H9 (cell line): ENCODE results near the gene CHPF2. TPM values are rescaled to one million over a fixed set of nuclear protein-coding genes. Genes with fewer than 3 reads are reported as not detected.

ENCODE experiments used
- DNase-seq: peaks from one replicate; pipeline ENCODE4 v3.0.0-alpha.2; 2017
- H2AFZ ChIP-seq: one replicate; pipeline ENCODE4 v1.6.1; 2013; ENCODE audit warnings: mild to moderate bottlenecking, low read length, control low read depth, moderate library complexity
- H2AK5ac ChIP-seq: 2 replicates; pipeline ENCODE4 v1.6.1; 2013; ENCODE audit warnings: low read length, control low read depth, mixed read lengths; ENCODE audit not compliant: insufficient read length
- H2BK120ac ChIP-seq: one replicate; pipeline ENCODE4 v1.6.1; 2013; ENCODE audit warnings: low read depth, mild to moderate bottlenecking, low read length, control low read depth, inconsistent platforms; ENCODE audit not compliant: poor library complexity, severe bottlenecking
- H2BK12ac ChIP-seq: 2 replicates; pipeline ENCODE4 v1.6.1; 2013; ENCODE audit warnings: low read length, control low read depth, mixed read lengths, low read depth; ENCODE audit not compliant: insufficient read length
- H2BK15ac ChIP-seq: 2 replicates; pipeline ENCODE4 v1.6.1; 2013; ENCODE audit warnings: low read depth, low read length, control low read depth
- H2BK20ac ChIP-seq: one replicate; pipeline ENCODE4 v1.6.1; 2013; ENCODE audit warnings: low read depth, mild to moderate bottlenecking, low read length, control low read depth, inconsistent platforms; ENCODE audit not compliant: poor library complexity, severe bottlenecking
- H2BK5ac ChIP-seq: 2 replicates; pipeline ENCODE4 v1.6.1; 2013; ENCODE audit warnings: low read length, control low read depth, mixed read lengths; ENCODE audit not compliant: insufficient read length
- H3K14ac ChIP-seq: 2 replicates; pipeline ENCODE4 v1.6.1; 2013; ENCODE audit warnings: low read length, control low read depth; ENCODE audit not compliant: insufficient read depth
- H3K18ac ChIP-seq: 2 replicates; pipeline ENCODE4 v1.6.1; 2013; ENCODE audit warnings: low read depth, mild to moderate bottlenecking, mixed read lengths, low read length, control low read depth; ENCODE audit not compliant: insufficient read length
- H3K23ac ChIP-seq: 2 replicates; pipeline ENCODE4 v1.6.1; 2013; ENCODE audit warnings: low read length, control low read depth, mixed read lengths, low read depth; ENCODE audit not compliant: insufficient read length
- H3K23me2 ChIP-seq: 2 replicates; pipeline ENCODE4 v1.6.1; 2013; ENCODE audit warnings: low read depth, mild to moderate bottlenecking, mixed read lengths, low read length, control low read depth; ENCODE audit not compliant: insufficient read length, poor library complexity, severe bottlenecking
- H3K27ac ChIP-seq: 2 replicates; pipeline ENCODE4 v1.5.1; 2013; ENCODE audit warnings: low read length, control low read depth, mixed read lengths, low read depth; ENCODE audit not compliant: insufficient read length
- H3K27me3 ChIP-seq: 2 replicates; pipeline ENCODE4 v1.6.1; 2013; ENCODE audit warnings: low read length, control low read depth, inconsistent platforms; ENCODE audit not compliant: insufficient read depth
- H3K4ac ChIP-seq: 2 replicates; pipeline ENCODE4 v1.6.1; 2013; ENCODE audit warnings: low read depth, mild to moderate bottlenecking, control low read depth, inconsistent platforms, low read length, moderate library complexity
- H3K4me1 ChIP-seq: 2 replicates; pipeline ENCODE4 v1.6.1; 2013; ENCODE audit warnings: low read length, control low read depth, inconsistent platforms; ENCODE audit not compliant: insufficient read depth
- H3K4me2 ChIP-seq: 2 replicates; pipeline ENCODE4 v1.6.1; 2013; ENCODE audit warnings: low read length, control low read depth, mixed read lengths; ENCODE audit not compliant: insufficient read length, insufficient read depth
- H3K56ac ChIP-seq: 2 replicates; pipeline ENCODE4 v1.6.1; 2013; ENCODE audit warnings: low read depth, mild to moderate bottlenecking, mixed read lengths, low read length, control low read depth; ENCODE audit not compliant: insufficient read length
- H3K79me1 ChIP-seq: 2 replicates; pipeline ENCODE4 v1.6.1; 2013; ENCODE audit warnings: low read depth, mild to moderate bottlenecking, moderate library complexity, low read length, control low read depth, inconsistent platforms; ENCODE audit not compliant: insufficient read depth, poor library complexity, severe bottlenecking
- H3K79me2 ChIP-seq: 2 replicates; pipeline ENCODE4 v1.6.1; 2013; ENCODE audit warnings: low read length, control low read depth, inconsistent platforms; ENCODE audit not compliant: insufficient read depth
- H3K9ac ChIP-seq: 2 replicates; pipeline ENCODE4 v1.6.1; 2013; ENCODE audit warnings: low read length, control low read depth, mixed read lengths; ENCODE audit not compliant: insufficient read length; ENCODE audit errors: extremely low read depth
- H3K9me3 ChIP-seq: one replicate; pipeline ENCODE4 v1.6.1; 2013; ENCODE audit warnings: low read depth, low read length, inconsistent platforms; ENCODE audit not compliant: control insufficient read depth
- H3T11ph ChIP-seq: one replicate; pipeline ENCODE4 v1.6.1; 2013; ENCODE audit warnings: mild to moderate bottlenecking, low read length, control low read depth, inconsistent platforms
- H4K20me1 ChIP-seq: one replicate; pipeline ENCODE4 v1.6.1; 2013; ENCODE audit not compliant: control insufficient read depth, insufficient read length, insufficient read depth
- H4K5ac ChIP-seq: 2 replicates; pipeline ENCODE4 v1.6.1; 2013; ENCODE audit warnings: low read depth, mild to moderate bottlenecking, mixed read lengths, low read length, control low read depth; ENCODE audit not compliant: insufficient read length
- H4K8ac ChIP-seq: replicated peaks from 2 replicates; pipeline ENCODE4 v1.6.1; 2013; ENCODE audit warnings: low read length, control low read depth, mixed read lengths, low read depth; ENCODE audit not compliant: insufficient read length
- H4K91ac ChIP-seq: 2 replicates; pipeline ENCODE4 v1.6.1; 2013; ENCODE audit warnings: low read depth, mild to moderate bottlenecking, moderate library complexity, mixed read lengths, low read length, control low read depth; ENCODE audit not compliant: insufficient read length
- H3K27ac Mint-ChIP-seq, 3 experiments: 2 replicates in 2 of 3; 3 replicates in 1 of 3; pipeline ENCODE4 v1.8.0; 2020 to 2021; ENCODE audit warnings: mixed read lengths in 3 of 3, mild to moderate bottlenecking in 1 of 3, moderate library complexity in 1 of 3
- H3K27me3 Mint-ChIP-seq: 2 replicates; pipeline ENCODE4 v1.8.0; 2021; ENCODE audit warnings: low read depth, mild to moderate bottlenecking, moderate library complexity, mixed read lengths
- H3K36me3 Mint-ChIP-seq, 3 experiments: 2 replicates in 2 of 3; 3 replicates in 1 of 3; pipeline ENCODE4 v1.8.0; 2020 to 2021; ENCODE audit warnings: low read depth in 3 of 3, mixed read lengths in 3 of 3; ENCODE audit not compliant: insufficient read depth in 1 of 3
- H3K4me1 Mint-ChIP-seq, 2 experiments: 2 replicates each; pipeline ENCODE4 v1.8.0; 2020; ENCODE audit warnings: mixed read lengths in 2 of 2
- H3K4me3 Mint-ChIP-seq, 2 experiments: 2 replicates in 1 of 2; 3 replicates in 1 of 2; pipeline ENCODE4 v1.8.0; 2020 to 2021; ENCODE audit warnings: mild to moderate bottlenecking in 2 of 2, mixed read lengths in 2 of 2, moderate library complexity in 1 of 2
- H3K9me3 Mint-ChIP-seq, 2 experiments: 2 replicates in 1 of 2; 3 replicates in 1 of 2; pipeline ENCODE4 v1.8.0; 2020; ENCODE audit warnings: mild to moderate bottlenecking in 2 of 2, mixed read lengths in 2 of 2, moderate library complexity in 1 of 2
- CTCF ChIP-seq: fragments of 200-600 bp; sonication (generic); conservative IDR thresholded peaks from 3 replicates; pipeline ENCODE4 v1.8.0; 2021; ENCODE audit warnings: antibody characterized with exemption, mild to moderate bottlenecking
- WGBS: extraction: QIAGEN DNeasy Blood & Tissue Kit; methylation state at CpG from one replicate; pipeline ENCODE4 v1.1.7; 2013; ENCODE audit warnings: missing lambda C conversion rate, low lambda C conversion rate, mixed read lengths; ENCODE audit not compliant: insufficient read length; ENCODE audit errors: extremely low coverage; 5-methylcytosine and 5-hydroxymethylcytosine counted together
- total RNA-seq: library from RNA; stranded (reverse); gene quantifications from 2 replicates; pipeline ENCODE4 v1.2.1, GENCODE V29; 2021

The CHPF2 gene
- total RNA-seq, 1 experiment from 2014 or later, result 25.7 TPM

GRCh38 chr7:151207315-151207714 lies 25.0 kb upstream of the CHPF2 start:
- Histone ChIP-seq H3K23me2 (no peaks in the 10 kb centered on the region), H2BK12ac (no peak overlapping the region), H3K18ac (no peak overlapping the region), H3K23ac (no peak overlapping the region), H2AK5ac (no peak overlapping the region), H2BK5ac (no peak overlapping the region), H2AFZ (no peak overlapping the region), H4K8ac (no peak overlapping the region), H2BK20ac (no peak overlapping the region), H4K20me1 (peaks cover 3% of the 10 kb centered on the region), H3K4me2 (no peak overlapping the region), H3K27ac (no peak overlapping the region), H3K56ac (no peak overlapping the region), H2BK120ac (no peak overlapping the region), H2BK15ac (no peak overlapping the region), H3K79me2 (no peaks in the 10 kb centered on the region), H3K9ac (no peak overlapping the region), H3T11ph (no peak overlapping the region), H3K4me1 (peaks cover 5% of the 10 kb centered on the region; the same call in 1 of the 2 replicates), H3K9me3 (no peaks in the 10 kb centered on the region), H3K14ac (no peak overlapping the region), H4K5ac (no peak overlapping the region), H4K91ac (no peak overlapping the region), H3K4ac (no peak overlapping the region), H3K27me3 (no peaks in the 10 kb centered on the region), H3K79me1 (no peaks in the 10 kb centered on the region)
- Mint-ChIP-seq H3K36me3 (peaks cover 0 to 9% (median 0%) of the 10 kb centered on the region in 3 experiments; a peak in 3 of 7 replicates), H3K27ac (no peak overlapping the region), H3K4me3 (no peak overlapping the region), H3K9me3 (no peaks in the 10 kb centered on the region), H3K4me1 (peaks cover 13 to 16% of the 10 kb centered on the region in 2 experiments), H3K27me3 (peaks cover 43% of the 10 kb centered on the region)
- no CpG with 5 or more reads among the region's 9 CpGs for WGBS
- no peak for TF ChIP-seq CTCF
- no peak for DNase-seq
